ENCODE data around the gene CACHD1. TPM values are rescaled to one million over a fixed set of nuclear protein-coding genes. Genes with fewer than 3 reads are reported as not detected.
A peak's percentile ranks its signal among the peaks of the same experiment; 100 is the strongest.
"Not testable (repeated sequence)": the region's sequence is repeated elsewhere in the genome, so short reads cannot be mapped to it uniquely, and the experiment has no call there.

CACHD1 gene
- total RNA-seq, 3 donors from 2014 or later (not counting 1 experiment from before 2014, with no cell fraction given): not detected

DNA sequence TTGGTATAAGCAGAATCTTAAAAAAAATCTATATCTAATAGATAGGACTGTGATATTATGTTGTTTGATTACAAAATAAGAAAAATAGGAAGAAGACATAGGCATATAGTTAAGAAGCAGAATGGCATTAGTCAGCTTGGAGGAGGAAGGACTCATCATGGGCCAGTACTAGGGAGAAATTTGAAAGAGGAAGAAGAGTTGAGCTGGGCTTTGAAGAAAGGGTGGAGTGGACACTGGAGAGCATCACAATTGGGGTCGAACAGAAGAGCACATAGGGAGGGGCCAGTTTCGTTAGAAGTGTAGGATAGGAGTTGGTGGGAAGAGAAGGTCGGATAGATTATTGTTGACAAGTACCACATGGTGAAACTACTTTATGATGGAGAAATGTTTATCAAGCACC is 129.3 kb downstream of the CACHD1 start:
- H3K27ac Mint-ChIP-seq: no peak overlapping the region
- Histone ChIP-seq H3K4me1 (ENCODE audit: control insufficient read depth, insufficient read depth, low read length) (no peaks in the 10 kb centered on the region), H3K4me3 (ENCODE audit: low read length) (no peak overlapping the region), H3K9me3 (ENCODE audit: control insufficient read depth, insufficient read depth, low read length) (no peaks in the 10 kb centered on the region), H3K27ac (ENCODE audit: low read length) (no peak overlapping the region), H3K27me3 (ENCODE audit: control insufficient read depth, insufficient read depth, low read length) (no peaks in the 10 kb centered on the region), H3K36me3 (ENCODE audit: control insufficient read depth, insufficient read depth, low read length) (no peaks in the 10 kb centered on the region)
- H3K9me3 Mint-ChIP-seq: no peaks in the 10 kb centered on the region
- WGBS (ENCODE audit: insufficient coverage): 69% methylated on average over 3 of the region's 3 CpGs
- H3K36me3 Mint-ChIP-seq: no peaks in the 10 kb centered on the region
- no peaks in the 10 kb centered on the region for H3K4me1 Mint-ChIP-seq
- no peak overlapping the region for H3K4me3 Mint-ChIP-seq
- DNase-seq (no peak), ATAC-seq (peak in 1 of 3 donors; percentile 29)
- TF ChIP-seq, protein P1, sequence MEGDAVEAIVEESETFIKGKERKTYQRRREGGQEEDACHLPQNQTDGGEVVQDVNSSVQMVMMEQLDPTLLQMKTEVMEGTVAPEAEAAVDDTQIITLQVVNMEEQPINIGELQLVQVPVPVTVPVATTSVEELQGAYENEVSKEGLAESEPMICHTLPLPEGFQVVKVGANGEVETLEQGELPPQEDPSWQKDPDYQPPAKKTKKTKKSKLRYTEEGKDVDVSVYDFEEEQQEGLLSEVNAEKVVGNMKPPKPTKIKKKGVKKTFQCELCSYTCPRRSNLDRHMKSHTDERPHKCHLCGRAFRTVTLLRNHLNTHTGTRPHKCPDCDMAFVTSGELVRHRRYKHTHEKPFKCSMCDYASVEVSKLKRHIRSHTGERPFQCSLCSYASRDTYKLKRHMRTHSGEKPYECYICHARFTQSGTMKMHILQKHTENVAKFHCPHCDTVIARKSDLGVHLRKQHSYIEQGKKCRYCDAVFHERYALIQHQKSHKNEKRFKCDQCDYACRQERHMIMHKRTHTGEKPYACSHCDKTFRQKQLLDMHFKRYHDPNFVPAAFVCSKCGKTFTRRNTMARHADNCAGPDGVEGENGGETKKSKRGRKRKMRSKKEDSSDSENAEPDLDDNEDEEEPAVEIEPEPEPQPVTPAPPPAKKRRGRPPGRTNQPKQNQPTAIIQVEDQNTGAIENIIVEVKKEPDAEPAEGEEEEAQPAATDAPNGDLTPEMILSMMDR (IDR thresholded peaks at IDR 0.05): no peak
- peaks cover 13% of the 10 kb centered on the region in 2 donors for H3K27me3 Mint-ChIP-seq (ENCODE audit: low read depth in 2 of 2)
- intact Hi-C loops (cut with micrococcal nuclease): no loop called here

DNA sequence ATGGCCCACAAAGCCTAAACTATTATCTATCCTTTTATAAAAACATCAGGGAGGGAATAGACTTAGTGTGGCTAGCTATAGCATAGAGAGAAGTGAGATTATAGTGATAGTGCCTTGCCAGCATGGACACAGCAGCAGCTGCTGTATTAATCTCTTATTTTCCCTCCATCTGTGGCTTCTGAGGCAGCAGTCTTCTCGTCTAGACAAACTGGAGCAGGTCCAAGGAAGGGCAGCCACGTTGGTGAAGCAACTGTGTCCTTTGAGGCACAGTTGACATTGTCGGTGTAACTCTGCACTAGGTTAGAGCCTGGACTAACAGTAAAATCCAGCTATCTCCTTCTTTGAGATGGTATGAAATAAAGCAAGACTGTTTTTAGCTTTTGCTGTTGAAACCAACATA is 131.3 kb downstream of the CACHD1 start:
- WGBS (ENCODE audit: insufficient coverage): 56% methylated on average over 3 of the region's 3 CpGs
- H3K4me3 Mint-ChIP-seq: no peak overlapping the region
- H3K4me1 Mint-ChIP-seq: no peaks in the 10 kb centered on the region
- ATAC-seq: no peak
- H3K9me3 Mint-ChIP-seq: no peaks in the 10 kb centered on the region
- H3K27me3 ChIP-seq (ENCODE audit: control insufficient read depth, insufficient read depth, low read length): no peaks in the 10 kb centered on the region
- TF ChIP-seq, protein P1 (IDR thresholded peaks at IDR 0.05): no peak
- no peak overlapping the region for H3K27ac ChIP-seq (ENCODE audit: low read length)
- intact Hi-C loops (cut with micrococcal nuclease): no loop called here
- no peaks in the 10 kb centered on the region for H3K9me3 ChIP-seq (ENCODE audit: control insufficient read depth, insufficient read depth, low read length)
- no peaks in the 10 kb centered on the region for H3K4me1 ChIP-seq (ENCODE audit: control insufficient read depth, insufficient read depth, low read length)
- no peaks in the 10 kb centered on the region for H3K36me3 ChIP-seq (ENCODE audit: control insufficient read depth, insufficient read depth, low read length)
- no peaks in the 10 kb centered on the region for H3K36me3 Mint-ChIP-seq
- DNase-seq: no peak
- no peak overlapping the region for H3K27ac Mint-ChIP-seq
- H3K27me3 Mint-ChIP-seq (ENCODE audit: low read depth in 2 of 2): peaks cover 13% of the 10 kb centered on the region in 2 donors
- no peak overlapping the region for H3K4me3 ChIP-seq (ENCODE audit: low read length)

DNA sequence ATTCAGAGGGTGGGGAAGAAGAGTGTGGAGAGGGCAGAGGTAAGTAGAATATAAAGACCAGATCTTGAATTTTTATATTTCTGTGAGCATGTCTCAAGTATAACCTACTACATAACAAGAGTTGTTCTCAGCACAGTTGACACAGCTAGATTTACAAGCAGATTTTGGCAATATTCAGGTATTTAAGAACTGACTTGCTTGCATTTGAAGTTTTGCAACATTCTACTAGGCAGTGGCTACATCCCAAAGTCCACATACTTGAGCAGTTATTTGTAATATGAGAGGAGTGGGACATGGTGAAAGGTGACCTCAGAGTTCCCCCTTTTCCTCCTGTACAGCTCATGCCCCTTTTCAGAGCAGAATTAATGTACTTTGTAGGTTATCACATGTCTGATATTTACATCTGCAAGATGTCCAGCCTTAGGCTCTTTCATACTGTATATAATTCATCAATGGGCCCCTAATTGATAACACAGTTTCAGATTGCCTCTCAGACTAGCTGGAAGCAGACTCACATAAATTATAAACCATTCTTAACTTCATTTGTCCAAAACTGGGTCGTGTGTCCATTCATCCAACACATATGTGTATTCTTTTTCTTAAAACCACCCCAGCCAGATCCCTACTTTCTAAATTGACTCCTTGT is 138.2 kb downstream of the CACHD1 start:
- H3K9me3 Mint-ChIP-seq: no peaks in the 10 kb centered on the region
- no peaks in the 10 kb centered on the region for H3K36me3 Mint-ChIP-seq
- ATAC-seq (no peak), DNase-seq (no peak)
- no peak overlapping the region for H3K4me3 ChIP-seq (ENCODE audit: low read length)
- H3K27ac Mint-ChIP-seq: no peak overlapping the region
- TF ChIP-seq, protein P1 (IDR thresholded peaks at IDR 0.05): no peak
- H3K27me3 ChIP-seq (ENCODE audit: control insufficient read depth, insufficient read depth, low read length): no peaks in the 10 kb centered on the region
- intact Hi-C loops (cut with micrococcal nuclease): no loop called here
- H3K4me1 Mint-ChIP-seq: no peaks in the 10 kb centered on the region
- no peaks in the 10 kb centered on the region for H3K36me3 ChIP-seq (ENCODE audit: control insufficient read depth, insufficient read depth, low read length)
- H3K27ac ChIP-seq (ENCODE audit: low read length): no peak overlapping the region
- 61% methylated on average over 1 of the region's 1 CpG for WGBS (ENCODE audit: insufficient coverage)
- H3K9me3 ChIP-seq (ENCODE audit: control insufficient read depth, insufficient read depth, low read length): peaks cover 5% of the 10 kb centered on the region
- H3K4me1 ChIP-seq (ENCODE audit: control insufficient read depth, insufficient read depth, low read length): no peaks in the 10 kb centered on the region
- no peak overlapping the region for H3K4me3 Mint-ChIP-seq
- no peaks in the 10 kb centered on the region for H3K27me3 Mint-ChIP-seq (ENCODE audit: low read depth in 2 of 2)

DNA sequence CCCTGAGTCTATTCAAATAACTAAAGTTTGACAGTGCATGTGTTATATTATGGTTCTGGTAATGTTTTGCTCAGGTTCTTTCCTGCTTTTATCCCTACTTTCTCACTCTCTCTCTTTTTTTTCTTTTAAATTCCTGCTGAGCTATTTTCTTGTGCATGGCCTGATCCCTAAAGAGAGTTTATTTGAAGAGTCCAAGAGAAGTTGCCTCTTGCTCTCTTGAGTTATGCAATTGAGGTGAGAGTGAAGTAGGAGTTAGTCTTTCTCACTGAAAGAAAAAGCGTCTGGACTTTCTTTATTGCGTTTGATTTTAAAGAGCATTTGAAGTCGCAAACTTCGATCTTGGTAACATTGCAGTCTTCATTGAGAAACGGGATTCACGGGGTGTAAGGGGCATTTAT is 138.7 kb downstream of the CACHD1 start:
- no peaks in the 10 kb centered on the region for H3K9me3 Mint-ChIP-seq

DNA sequence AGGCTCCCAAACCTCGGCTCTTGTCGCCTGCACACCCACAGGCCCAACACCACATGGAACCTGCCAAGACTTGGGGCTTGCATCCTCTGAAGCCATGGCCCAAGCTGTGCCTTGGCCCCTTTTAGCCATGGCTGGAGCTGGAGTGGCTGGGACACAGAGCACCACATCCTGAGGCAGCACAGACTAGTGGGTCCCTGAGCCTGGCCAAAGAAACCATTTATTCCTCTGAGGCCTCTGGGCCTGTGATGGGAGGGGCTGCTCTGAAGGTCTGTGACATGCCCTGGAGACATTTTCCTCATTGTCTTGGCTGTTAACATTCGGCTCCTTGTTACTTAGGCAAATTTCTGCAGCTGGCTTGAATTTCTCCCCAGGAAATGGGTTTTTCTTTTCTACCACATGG is 141.0 kb downstream of the CACHD1 start:
- intact Hi-C loops (cut with micrococcal nuclease); H3K27ac ChIP-seq (ENCODE audit: low read length); H3K4me1 Mint-ChIP-seq; H3K4me3 Mint-ChIP-seq; H3K4me3 ChIP-seq (ENCODE audit: low read length); H3K9me3 ChIP-seq (ENCODE audit: control insufficient read depth, insufficient read depth, low read length); ATAC-seq; H3K27ac Mint-ChIP-seq; H3K9me3 Mint-ChIP-seq; H3K27me3 ChIP-seq (ENCODE audit: control insufficient read depth, insufficient read depth, low read length); H3K36me3 ChIP-seq (ENCODE audit: control insufficient read depth, insufficient read depth, low read length); H3K36me3 Mint-ChIP-seq; H3K4me1 ChIP-seq (ENCODE audit: control insufficient read depth, insufficient read depth, low read length); DNase-seq: not testable (repeated sequence)
- WGBS (ENCODE audit: insufficient coverage): 92% methylated on average over 3 of the region's 3 CpGs
- H3K27me3 Mint-ChIP-seq (ENCODE audit: low read depth in 2 of 2): peaks cover 7 to 10% of the 10 kb centered on the region in 2 donors

More for the DNA sequence above, 138.7 kb downstream of the CACHD1 start:
- Mint-ChIP-seq H3K36me3 (no peaks in the 10 kb centered on the region), H3K27me3 (ENCODE audit: low read depth in 2 of 2) (peaks cover 0 to 2% of the 10 kb centered on the region in 2 donors), H3K4me1 (no peaks in the 10 kb centered on the region), H3K4me3 (no peak overlapping the region), H3K27ac (no peak overlapping the region)
- Histone ChIP-seq H3K27ac (ENCODE audit: low read length) (no peak overlapping the region), H3K4me1 (ENCODE audit: control insufficient read depth, insufficient read depth, low read length) (no peaks in the 10 kb centered on the region), H3K27me3 (ENCODE audit: control insufficient read depth, insufficient read depth, low read length) (no peaks in the 10 kb centered on the region), H3K9me3 (ENCODE audit: control insufficient read depth, insufficient read depth, low read length) (peaks cover 5% of the 10 kb centered on the region), H3K4me3 (ENCODE audit: low read length) (no peak overlapping the region), H3K36me3 (ENCODE audit: control insufficient read depth, insufficient read depth, low read length) (no peaks in the 10 kb centered on the region)
- DNase-seq (no peak), ATAC-seq (no peak)
- WGBS (ENCODE audit: insufficient coverage): 94% methylated on average over 6 of the region's 6 CpGs
- TF ChIP-seq, protein P1 (IDR thresholded peaks at IDR 0.05): no peak
- intact Hi-C loops (cut with micrococcal nuclease): no loop called here

Data from natural killer cell (primary cell).